Measurements from ENCODE around the gene RIMS4.
"Not testable (repeated sequence)": the region's sequence is repeated elsewhere in the genome, so short reads cannot be mapped to it uniquely, and the experiment has no call there.

The RIMS4 gene

DNA sequence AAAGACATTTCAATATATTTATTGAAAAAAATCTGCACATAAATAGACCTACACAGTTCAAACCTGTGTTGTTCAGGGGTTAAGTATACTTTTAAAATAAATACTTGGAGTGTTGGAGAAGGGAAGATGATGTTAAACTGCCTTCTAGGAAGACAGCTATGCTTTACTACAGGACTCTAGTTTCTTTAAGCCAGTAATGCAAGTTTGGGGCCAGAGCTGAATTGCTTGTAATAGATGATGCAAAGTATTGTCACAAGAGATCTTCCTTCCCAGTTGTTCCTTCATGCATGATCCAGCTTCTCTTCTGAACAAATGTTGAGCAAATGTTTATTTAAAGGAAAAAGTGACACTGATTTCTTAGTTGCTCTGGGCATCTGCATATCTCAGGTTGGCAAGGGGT, 20.2 kb upstream of the RIMS4 start:
- no peak for ATAC-seq
- DNase-seq: no peak

DNA sequence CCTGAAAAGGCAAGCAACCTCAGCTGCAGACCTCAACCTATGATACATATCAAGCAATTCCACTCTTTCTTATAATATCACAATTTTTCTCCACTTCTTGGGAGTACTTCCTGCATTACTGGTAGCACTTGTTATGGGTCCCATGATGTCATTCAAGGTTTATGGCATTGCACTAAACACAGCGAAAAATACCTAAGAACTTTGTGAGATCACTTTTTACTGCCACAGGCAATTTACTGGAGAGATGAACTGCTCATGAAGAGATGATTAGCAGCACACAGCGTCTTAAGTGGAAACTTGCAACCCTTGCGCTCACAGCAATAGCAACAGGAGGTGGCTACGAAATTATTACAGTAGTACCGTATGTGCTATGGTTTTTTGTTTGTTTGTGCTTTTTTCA, 19.3 kb upstream of the RIMS4 start:
- no peak for DNase-seq
- ATAC-seq: no peak

DNA sequence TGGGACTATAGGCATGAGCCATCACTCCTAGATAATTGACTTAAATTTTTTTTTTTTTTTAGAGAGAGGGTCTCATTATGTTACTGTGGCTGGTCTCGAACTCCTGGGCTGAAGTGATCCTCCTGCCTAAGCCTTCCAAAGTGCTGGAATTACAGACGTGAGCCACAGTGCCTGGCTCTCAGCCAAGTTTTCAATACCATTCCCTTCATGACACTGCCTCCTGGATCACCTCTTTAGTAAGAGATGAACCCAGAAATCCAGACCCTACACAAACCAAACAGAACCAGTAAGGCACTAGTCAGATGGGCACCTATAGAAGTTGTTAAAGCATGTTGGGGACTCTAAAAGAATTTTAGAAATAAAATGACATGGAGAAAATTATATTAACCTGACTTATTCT, 18.3 kb upstream of the RIMS4 start:
- no peak for DNase-seq
- ATAC-seq: no peak

DNA sequence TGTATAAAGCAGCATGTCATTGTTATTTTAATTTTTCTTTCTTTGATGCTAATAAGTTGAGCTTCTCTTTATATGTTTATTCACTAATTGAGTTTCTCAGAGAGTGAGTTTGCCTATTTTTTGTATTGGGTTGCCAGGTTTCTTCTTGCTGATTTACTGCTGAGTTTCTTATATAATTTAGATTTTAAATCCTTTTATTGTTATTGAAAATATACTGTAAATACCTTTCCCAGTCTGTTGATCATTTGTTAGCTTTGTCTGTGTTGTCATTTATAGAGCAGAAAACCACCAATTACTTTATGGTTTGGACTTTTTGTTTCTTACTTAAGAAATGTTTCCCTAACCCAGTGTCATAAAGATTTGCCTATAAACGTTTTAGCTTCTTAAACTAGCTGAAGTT, 17.1 kb upstream of the RIMS4 start:
- DNase-seq (no peak), ATAC-seq (no peak)

DNA sequence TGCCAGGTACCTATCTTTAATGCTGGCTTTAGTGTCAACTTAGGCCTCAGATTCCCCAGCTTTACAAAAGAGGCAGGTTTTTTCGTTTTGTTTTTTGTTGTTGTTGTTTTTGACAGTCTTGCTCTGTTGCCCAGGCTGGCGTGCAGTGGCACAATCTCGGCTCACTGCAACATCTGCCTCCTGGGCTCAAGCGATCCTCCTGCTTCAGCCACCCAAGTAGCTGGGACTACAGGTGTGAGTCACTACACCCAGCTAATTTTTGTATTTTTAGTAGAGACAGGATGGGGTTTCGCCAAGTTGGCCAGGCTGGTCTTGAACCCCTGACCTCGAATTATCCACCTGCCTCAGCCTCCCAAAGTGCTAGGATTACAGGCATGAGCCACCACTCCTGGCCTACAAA, 11.2 kb upstream of the RIMS4 start:
- ATAC-seq: not testable (repeated sequence)

DNA sequence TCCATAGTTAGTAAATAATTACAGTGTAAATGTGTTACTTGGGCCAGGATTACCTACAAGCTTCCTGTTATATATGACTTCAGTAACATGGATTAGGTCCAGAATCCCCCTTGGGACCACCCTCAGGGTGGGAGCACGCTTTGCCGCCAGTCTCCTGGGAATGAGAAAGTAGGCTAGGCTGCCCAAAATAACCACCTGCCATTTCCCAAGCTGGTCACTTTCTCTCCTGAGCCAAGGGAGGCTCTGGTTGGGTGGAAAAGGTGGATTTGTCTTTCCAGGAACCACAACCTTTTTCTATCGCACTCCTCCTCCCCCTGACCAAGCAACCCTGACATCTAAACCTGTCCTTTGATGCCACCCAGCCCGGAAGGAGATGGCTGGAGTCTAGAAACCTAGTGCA, 9.6 kb upstream of the RIMS4 start:
- ATAC-seq: no peak

More for the DNA sequence above, 11.2 kb upstream of the RIMS4 start:
- DNase-seq: not testable (repeated sequence)

DNA sequence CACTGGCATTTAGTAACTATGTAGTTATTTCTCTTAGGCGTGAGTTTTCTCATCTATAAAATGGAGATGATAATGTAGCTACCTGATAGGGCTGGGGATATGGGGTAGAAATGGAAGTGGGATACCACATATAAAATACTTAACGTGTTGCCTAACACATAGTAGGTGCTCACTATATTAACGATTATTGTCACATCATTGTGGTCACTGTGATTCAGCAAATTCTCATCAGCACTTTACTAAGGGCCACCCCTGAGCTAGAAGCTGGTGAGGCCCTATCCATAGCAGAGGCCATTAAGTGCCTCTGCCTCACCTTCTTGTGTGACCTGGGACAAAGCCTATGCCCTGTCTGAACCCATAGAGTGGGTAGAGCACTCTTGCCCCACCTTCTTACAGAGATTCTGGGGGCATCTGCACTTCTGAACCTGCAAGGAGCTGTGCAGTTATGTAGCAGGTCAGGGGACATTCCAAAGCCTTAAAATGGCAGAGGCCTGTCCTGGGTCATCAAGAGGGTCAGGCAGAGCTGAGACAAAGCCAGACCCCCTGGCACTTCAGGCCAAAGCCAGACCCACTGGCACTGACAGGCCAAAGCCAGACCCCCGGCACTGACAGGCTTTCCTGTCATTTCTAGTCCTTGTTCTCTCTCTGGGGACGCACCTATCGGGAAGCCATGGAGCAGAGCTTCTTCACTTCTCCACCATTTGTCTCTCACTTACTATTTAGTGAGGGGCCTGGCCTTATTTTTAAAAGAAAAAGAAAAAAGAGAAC, 7.0 kb upstream of the RIMS4 start:
- ATAC-seq (no peak), DNase-seq (no peak)

More for the DNA sequence above, 9.6 kb upstream of the RIMS4 start:
- no peak for DNase-seq

DNA sequence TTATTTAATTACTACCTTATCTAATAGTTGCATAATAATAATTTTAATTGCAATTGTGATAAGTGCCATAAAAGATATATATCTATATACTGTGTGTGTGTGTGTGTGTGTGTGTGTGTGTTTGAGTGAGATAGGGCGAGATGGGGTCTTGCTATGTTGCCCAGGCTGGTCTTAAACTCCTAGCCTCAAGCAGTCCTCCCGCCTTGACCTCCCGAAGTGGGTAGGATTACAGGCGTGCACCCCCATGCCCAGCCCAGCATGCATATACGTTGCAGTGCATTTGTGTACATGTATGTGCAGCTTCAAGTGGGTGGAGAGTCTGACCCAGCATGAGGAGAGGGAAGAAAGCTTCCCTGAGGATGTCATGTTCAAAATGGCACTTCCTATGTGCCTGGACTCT, 4.6 kb upstream of the RIMS4 start:
- no peak for ATAC-seq
- no peak for DNase-seq

DNA sequence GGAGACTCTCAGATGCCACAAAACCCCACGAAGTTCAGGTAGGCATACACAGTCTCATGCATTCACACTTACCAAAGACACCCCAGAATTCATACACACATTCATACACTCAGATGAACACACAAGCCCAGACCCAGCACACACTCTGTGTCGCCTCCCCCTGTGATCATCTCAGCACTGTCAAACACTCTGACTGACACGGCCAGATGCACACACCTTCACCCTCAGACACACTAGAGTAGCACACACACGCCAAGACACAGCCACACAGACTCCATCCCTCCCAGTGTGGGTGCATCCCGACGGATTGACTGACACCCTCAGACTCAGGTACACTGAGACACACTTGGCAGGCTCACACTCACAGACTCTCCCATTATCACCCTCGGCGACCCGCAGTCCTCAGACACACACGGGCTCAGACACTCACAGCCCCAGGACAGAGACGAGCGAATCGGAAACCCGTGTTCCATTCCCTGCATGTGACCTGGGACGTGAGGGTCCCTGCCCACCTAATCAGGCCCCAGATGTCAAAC, 872 bp upstream of the RIMS4 start:
- ATAC-seq: no peak

DNA sequence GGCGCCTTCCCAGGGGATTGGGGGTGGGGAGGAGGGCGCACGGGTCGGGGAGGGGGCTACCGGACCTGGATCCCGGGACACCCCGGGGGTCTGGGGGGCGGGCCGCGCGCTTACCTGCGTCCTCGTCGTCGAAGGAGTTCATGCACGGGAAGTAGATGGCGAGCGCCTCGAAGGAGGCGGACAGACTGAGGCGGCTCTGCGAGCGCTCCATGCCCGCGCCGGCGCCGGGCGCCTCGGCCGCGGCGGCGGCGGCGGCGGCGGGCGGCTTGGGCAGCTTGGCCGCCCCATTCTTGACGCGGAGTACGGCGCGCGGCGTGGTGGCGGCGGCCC, 320 bp downstream of the RIMS4 start:
- ATAC-seq: no peak
- no peak for DNase-seq

More for the DNA sequence above, 872 bp upstream of the RIMS4 start:
- DNase-seq: no peak

DNA sequence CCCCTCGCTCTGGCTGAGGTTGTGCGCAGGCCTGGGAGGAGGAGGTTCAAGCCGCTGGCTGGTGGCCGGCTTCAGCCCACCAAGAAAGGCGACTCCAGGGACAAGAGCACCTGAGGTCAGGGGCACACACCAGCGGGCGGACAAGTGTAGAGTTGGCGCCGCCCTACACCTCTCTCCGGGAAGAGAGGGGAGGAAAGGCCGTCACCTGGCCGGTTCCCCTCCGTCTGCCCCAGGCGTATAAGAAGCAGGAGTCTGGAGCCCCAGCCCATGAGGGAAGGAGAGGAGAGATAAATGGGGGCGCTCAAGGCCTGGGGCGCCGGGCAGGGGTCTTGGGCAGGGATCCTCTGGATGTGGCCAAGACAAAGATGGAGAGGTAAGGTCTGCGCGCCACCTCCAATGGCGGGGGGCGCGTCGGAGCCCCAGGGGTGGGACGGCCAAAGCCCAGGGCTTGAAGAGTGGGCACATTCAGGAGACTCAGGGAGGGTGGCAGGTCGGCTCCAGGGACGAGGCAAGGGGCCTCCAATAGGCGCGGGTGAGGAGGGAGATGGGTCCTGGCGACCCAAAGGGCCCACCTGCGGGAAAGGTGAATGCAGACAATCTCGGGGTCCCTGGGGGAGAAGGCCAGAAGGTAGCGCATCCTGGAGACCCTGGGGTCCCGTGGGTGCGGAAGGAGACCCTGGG, 826 bp downstream of the RIMS4 start:
- no peak for DNase-seq
- no peak for ATAC-seq

DNA sequence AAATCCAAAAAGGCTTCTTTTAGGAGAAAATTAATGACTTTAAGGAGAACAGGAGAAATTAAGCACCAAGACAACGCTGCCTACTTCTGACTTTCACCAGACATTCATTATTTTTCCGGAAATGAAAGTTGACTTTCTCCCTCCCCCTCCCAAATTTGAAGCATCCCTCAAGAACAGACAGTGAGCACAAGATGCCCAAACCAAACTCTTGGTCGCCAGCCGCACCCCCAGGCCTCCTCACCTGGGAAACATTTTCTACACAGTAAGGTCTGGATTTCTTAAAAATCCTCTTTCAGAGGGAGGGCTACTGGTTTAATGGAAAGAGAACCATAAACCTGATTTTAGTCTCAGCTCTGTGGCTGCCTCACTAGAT, 2.7 kb downstream of the RIMS4 start:
- ATAC-seq (no peak), DNase-seq (no peak)

DNA sequence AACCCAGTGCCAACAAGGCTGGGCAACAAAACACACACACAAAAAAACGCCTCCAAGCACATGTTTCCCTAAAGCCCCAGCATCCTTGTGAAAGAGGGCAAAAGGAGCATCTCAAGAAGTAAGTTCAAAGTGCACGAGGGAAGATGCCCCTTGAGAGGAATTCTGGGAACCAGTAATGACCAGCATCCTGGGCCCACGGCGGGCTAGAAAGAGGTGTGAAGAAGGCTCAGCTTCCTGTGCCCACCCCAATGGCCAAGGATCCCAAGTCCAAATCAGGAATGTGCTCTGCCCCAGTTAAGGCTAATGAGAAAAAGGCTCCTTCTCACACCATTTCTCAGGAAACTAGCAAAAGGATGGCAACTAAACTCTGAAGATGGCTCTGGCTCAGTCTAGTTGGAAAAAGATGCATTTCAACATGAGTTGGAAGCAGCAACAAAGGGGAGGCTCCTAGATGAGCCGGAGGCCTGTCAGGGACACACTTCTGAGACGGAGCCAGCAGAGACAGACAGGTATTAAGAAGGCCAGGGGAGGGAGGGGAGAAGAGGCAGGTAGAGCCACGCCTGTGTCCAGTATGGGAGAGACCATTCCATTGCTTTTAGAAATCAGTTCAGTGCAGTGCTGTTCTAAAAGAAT, 3.2 kb downstream of the RIMS4 start:
- ATAC-seq (no peak), DNase-seq (no peak)

DNA sequence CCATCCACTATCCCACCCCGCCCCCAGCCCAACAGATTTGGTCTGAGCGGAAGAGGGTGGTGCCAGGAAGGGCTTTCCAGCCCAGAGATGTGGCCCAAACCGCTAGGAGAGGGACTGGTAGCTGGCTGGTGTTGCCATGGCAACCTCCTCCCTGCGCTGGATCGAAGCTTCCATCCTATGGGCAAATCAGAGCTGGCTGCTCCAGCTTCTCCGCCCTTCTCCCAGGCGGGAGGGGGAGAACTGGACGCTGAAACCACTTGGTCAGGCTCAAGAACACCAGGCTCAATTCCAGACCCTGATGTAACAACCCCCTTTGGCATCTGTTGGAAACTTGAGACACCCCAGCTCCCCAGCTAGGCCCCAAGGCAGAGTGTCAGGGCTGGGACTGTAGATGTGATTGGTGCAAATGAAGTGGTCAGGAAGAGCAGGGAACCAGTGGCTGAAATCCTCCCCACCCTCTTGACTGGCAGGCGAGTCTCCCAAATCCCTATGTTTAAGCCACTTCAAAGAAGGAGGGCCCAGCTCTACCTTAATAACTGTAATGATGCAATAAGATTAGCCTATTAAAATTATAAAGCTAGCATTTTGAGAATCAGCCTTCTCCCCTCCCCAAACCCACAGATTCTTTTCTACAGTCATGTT, 4.2 kb downstream of the RIMS4 start:
- ATAC-seq: no peak
- no peak for DNase-seq

DNA sequence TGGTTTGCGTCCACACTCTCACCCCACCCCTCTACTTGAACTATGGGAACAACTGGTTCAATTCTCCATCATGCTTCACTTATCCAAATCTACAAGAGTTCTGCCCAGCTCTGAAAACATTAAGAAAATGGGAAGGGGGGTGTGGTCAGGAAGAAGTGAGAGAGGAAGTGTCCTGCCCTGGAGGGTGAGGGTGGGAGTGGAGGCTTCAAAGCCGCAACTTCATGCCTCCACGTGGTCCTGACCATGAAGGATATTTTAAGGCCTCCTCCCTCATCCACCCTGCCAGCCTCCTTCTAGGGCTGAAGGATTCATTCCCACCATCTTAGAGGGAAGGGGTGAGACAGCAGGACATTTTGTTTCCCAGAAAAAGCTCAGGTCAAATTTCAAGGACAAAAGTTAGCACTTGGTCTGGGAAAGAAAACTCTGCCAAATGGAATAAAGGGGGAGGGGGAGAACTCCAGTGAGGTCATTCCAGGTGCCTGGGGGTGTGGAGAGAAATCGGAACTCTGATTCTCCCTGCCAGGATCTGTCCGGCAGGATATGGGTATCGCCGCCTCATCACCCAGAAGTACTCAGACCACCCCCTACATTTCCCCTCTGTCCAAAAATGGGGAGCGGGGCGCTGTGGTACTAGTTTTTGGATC, 4.9 kb downstream of the RIMS4 start:
- ATAC-seq (no peak), DNase-seq (no peak)

DNA sequence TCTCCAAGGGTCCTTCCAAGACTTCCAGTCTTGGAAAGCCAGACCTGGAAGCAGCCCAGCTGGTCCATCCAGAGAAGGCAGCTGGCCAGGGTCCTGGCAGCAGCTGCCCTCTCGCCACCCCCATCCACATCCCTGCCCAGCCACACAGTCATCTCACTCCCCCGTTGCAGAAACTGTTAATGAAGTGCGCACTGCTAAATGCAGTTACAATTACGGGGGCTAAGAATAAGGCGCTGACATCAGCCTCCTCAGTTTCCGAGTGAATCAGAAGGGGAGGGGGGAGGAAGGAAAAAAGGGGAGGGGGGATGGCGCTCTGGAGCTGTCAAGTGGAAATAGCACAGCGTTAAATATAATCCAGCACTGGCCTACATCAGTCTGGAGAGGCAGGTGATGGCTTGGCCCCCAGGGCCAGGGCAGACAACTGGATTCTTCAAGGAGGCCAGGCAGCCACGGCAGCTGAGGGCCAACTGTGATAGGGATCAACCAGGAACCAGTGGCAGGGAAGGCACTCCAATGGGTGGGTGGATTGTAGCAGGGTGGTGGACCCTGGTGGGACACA, 6.9 kb downstream of the RIMS4 start:
- ATAC-seq (no peak), DNase-seq (no peak)

DNA sequence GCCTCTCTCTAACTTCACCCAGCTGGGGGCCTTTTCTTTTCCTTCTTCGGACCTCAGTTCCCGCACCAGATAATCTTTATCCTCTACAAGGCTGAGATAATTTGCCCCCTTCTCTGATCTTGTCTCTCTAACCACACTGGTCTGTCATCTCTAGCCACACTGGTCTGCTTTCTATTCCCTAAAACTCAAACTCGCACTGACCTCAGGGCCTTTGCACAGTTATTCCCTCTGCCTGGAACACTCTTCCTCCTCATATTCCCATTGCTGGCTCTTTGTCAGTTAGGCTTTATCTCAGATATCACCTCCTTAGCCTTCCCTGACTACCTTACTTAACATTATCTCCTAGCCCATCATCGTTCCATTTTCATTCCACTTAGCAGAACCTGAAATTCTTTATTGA, 7.6 kb downstream of the RIMS4 start:
- DNase-seq (no peak), ATAC-seq (no peak)

DNA sequence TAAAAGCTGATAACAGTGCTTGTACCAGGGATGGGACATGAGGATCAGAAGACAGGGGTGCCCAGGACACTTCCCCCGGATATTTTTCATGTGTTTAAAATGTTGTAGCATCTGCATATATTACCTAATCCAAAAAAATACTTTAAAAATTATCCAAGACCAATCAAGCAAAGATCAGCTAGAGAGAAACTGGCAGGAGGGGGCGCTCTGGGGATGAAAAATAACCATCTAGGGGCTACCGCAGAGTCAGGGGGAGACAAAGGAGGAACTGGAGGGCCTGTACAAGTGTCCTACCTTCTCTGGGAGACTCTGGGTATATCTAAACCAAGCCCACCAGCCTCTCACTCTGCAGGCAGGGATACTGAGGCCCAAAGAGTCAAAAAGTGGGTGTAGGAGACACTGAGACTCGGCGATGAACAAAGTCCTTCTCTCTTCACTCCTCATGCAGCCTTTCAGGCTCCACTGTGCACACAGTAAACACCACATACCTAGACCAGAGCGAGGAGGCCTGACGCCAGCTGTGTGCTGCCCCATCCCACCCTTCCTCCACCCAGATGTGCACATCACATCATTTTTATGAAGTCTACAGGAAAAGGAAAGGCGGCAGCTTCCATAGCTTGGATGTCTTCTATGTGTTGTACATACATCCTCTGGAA, 9.8 kb downstream of the RIMS4 start:
- DNase-seq (peak; percentile 21), ATAC-seq (no peak)

DNA sequence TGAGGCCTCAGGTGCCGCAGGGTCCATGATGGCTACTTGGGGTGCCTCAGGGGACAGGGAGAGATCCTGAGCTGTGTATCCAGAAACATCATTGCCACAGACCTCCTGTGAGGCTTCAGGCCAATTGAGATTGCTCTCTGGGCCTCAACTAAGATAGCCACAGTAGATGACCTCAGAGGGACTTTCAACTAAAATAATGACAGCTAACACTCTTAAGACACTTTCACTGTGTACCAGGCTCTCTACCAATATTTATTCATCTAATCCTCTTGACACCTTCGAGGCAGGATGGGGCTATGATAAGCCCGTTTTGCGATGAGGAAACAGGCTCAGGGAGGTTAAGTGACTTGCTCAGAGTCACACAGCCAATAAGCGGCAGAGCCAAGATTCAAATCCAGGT, 10.7 kb downstream of the RIMS4 start:
- ATAC-seq (no peak), DNase-seq (no peak)

DNA sequence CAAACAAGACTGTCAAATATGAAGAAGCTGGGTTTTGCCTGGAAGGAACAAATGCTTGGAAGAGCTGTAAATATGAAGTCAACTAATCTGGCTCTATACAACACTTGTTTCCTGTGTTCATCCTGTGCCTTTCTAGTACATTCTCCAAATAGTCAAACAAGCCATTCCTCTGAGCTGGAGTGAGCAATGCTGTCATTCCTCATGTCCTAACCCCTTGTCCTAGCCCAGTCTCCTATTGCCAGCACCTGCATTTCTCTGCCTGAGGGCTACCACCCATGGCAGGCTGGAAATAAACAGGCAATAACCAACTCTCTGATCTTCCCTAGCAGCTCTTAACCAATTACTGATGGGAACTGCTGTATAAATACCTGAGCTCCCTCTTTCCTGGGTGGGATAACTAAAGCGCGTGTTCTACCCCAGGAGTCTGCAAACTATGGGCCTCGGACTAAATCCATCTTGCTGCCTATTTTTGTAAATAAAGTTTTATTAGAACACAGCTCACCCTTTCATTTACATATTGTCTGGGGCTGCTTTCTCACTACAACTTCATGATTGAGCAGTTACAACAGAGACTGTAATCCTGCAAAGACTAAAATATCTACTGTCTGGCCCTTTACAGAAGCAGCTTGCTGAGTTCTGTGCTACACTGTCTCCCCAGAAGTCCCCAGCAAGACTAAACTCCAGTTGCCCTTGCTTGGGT, 13.4 kb downstream of the RIMS4 start:
- ATAC-seq: no peak

DNA sequence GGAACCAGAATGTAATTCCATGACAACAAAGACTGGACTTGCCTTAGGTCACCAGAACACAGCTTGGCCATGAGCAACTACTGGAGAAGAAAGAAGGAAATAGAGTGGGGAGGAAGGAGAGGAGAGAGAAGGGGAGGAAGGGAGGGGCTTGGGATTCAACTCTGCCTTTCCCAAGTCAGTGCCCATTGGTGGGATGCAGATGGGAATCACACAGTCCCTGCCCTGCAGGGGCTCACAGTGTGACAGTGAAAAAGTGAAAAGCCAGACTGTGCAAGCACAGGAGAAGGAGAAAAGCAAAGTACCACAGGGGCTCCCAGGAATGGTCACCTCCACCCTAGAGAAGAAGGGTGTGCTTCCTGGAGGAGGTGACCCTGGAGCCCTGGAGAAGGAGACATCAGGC, 14.0 kb downstream of the RIMS4 start:
- ATAC-seq: no peak

More for the DNA sequence above, 13.4 kb downstream of the RIMS4 start:
- DNase-seq: no peak

More for the DNA sequence above, 14.0 kb downstream of the RIMS4 start:
- no peak for DNase-seq

Data from stimulated activated naive CD8-positive, alpha-beta T cell treated with anti-CD3 and anti-CD28 coated beads, Interleukin-15, Interleukin-2, amounts not matched to agents 100 U/mL and 50 U/mL, for 24 hours (primary cell).